GM13977 (cell line): ENCODE results near the gene CPNE5.

ENCODE experiments used
- DNase-seq: peaks from one replicate; pipeline ENCODE4 v3.0.0; 2012; ENCODE audit warnings: low spot score
- in situ Hi-C: fragments of 300-500 bp; cut with MboI; formaldehyde crosslinking; loops from one replicate; pipeline ENCODE4 v1.12.0; 2022; ENCODE audit warnings: low sequenced_read_pairs, low pct_unique_long_range_greater_than_20kb, mixed read lengths, inconsistent platforms; ENCODE audit not compliant: unreplicated experiment
- TF ChIP-seq, protein P1 (sequence below): IDR thresholded peaks from 2 replicates; pipeline ENCODE4 v1.5.1; 2012; ENCODE audit warnings: mild to moderate bottlenecking, control low read depth; ENCODE audit not compliant: insufficient read depth; ENCODE audit errors: extremely low read depth, missing control alignments

CPNE5 gene

DNA sequence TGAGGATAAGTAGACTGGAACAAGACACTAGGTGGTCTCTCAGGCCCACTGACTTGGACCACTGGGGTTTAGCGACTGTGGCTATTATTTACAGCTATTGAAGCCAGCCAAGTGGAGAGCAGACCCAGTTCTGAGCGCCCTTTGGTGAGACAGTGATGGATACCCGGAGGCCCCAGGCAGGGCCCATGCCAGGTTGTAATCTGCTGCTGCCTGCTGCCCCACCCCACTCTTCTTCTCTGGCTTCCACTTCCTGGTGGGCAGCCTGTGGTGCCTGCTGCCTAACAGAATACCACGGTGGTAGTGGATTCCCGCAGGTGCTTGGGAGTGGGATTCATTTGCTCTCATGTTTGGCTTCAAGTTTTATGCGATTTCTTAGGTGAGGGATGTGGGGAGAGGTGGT, 141.0 kb downstream of the CPNE5 start:
- in situ Hi-C loops, result no loop called here
- DNase-seq, result no peak
- TF ChIP-seq, protein P1, sequence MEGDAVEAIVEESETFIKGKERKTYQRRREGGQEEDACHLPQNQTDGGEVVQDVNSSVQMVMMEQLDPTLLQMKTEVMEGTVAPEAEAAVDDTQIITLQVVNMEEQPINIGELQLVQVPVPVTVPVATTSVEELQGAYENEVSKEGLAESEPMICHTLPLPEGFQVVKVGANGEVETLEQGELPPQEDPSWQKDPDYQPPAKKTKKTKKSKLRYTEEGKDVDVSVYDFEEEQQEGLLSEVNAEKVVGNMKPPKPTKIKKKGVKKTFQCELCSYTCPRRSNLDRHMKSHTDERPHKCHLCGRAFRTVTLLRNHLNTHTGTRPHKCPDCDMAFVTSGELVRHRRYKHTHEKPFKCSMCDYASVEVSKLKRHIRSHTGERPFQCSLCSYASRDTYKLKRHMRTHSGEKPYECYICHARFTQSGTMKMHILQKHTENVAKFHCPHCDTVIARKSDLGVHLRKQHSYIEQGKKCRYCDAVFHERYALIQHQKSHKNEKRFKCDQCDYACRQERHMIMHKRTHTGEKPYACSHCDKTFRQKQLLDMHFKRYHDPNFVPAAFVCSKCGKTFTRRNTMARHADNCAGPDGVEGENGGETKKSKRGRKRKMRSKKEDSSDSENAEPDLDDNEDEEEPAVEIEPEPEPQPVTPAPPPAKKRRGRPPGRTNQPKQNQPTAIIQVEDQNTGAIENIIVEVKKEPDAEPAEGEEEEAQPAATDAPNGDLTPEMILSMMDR, result no peak

DNA sequence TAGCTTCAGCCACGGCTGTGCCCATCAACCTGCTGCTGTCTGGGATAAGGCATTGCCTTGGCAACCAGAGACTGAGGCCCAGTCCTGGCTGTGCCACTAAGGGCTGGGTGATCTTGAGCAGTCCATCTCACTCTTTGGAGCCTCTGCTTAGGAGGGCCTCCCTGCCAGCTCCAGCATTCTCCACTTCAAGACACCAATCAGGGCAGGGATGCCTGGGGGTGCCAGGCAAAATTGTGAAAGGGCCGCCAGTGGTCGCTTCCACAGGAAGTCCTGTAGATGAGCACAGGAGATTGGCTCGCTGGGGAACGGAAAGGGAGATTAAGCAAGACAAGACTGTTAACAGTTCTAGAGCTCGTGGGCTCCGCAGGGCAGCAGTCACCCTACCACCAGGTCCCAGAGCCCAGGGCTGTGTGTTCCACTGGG, 141.8 kb downstream of the CPNE5 start, which contains the start of gene RAB44:
RAB44 (plus strand) TSS at position 346 of the 423 bp plus-strand sequence. CDS start 6,410 bp downstream, outside the sequence.
- in situ Hi-C loops, result no loop called here
- DNase-seq, result no peak
- TF ChIP-seq, protein P1, result no peak

DNA sequence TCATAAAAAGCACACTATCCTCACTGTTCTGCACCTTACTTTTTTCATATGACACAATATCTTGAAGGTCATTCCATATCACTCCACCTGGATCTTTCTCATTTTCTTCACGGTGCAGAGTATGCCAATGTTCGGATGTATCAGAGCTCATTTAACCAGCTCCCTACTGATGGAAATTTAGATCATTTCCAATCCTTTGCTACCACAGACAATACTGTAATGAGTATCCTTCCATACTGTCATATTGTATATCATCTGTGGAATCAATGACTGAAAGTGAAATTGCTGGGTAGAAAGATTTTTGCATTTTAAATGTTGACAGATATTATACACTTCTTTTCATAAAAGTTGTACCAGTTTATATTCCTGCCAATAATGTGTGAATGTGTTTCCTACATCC, 143.8 kb downstream of the CPNE5 start:
- in situ Hi-C loops, result no loop called here
- TF ChIP-seq, protein P1, result no peak
- no peak for DNase-seq

DNA sequence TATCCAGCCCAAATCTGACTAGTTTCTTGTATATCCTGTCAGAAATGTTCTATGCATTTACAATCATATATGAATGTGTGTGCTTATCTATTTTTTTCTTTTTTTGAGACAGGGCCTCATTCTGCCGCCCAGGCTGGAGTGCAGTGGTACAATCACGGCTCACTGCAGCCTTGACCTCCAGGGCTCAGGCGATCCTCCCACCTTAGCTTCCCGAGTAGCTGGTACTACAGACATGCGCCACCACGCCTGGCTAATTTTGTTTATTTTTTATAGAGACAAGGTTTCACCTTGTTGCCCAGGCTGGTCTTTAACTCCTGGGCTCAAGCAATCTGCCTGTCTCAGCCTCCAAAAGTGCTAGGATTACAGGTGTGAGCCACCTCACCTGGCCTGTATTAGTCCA, 144.6 kb downstream of the CPNE5 start:
- in situ Hi-C loops, result no loop called here
- DNase-seq, result no peak
- TF ChIP-seq, protein P1, result no peak

DNA sequence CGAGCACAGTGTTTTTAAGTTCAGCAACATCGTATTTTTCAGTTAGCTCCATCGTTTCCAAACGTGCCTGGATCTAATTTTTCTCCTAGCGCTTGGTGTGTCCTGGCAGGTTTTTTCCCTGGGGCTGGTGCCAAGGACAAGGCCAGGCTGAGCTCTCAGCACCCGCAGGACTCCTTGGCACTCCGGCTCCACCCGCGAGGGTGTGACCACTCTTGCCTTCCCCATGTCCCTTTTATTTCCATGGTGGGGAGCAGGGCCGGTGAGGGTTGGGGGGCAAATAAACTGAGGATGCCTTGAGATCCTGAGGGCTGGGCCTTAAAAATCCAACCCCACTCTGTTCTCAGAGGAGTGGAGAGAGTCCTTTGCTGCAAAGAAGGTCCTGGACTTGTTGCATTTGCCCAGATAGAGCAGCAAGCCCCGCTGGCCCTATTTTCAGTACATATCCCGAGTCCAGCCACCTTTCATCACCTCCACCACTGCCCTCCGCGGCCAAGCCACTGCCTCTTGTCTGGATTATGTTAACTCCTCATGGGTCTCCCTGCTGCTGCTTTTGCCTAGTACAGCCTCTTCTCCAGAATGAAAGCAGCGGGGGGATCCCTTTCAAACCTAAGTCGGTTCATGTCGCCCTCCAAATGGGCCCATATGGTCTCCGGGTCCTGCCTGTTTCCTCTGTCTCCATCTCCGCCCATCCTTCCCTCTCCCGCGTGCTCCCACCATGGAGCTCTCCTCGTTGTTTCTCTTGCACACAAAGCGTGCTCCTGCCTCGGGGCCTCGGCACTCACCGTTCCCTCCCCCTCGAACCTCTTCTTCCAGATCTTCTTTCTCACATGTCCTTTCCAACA, 146.2 kb downstream of the CPNE5 start:
- no peak for DNase-seq

DNA sequence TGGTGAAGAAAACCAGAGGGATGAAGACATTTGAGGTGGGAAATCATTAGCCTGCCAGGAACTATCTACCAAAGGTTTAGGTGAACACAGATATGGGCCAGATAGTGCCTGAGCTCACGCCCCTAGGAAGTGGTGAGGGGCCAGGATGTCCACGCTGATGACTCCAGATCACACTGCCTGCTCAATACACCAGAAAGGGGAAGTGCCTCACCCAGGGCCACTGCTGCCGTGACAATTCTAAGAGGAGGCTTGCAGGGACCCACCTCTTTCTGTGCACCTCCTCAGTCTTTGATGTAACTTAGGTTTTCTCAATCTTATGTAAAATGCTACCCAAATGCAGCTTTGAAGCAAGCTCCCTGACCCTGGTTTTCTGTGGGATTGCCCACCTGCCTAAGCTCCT, 147.0 kb downstream of the CPNE5 start:
- in situ Hi-C loops, result no loop called here
- TF ChIP-seq, protein P1, result no peak

More for the DNA sequence above, 146.2 kb downstream of the CPNE5 start:
- in situ Hi-C loops, result no loop called here
- TF ChIP-seq, protein P1, result no peak

More for the DNA sequence above, 147.0 kb downstream of the CPNE5 start:
- DNase-seq, result peak; percentile 68
